HepG2 (cell line): Measurements from ENCODE around the gene RBFOX1. TPM values are rescaled to one million over a fixed set of nuclear protein-coding genes. Genes with fewer than 3 reads are reported as not detected.
A peak's percentile ranks its signal among the peaks of the same experiment; 100 is the strongest.

ENCODE experiments used
- ATAC-seq: fragments of 200-7000 bp; cut with Tn5 transposase; 3 replicates; pipeline ENCODE4 v1.9.1; 2020; ENCODE audit warnings: mild to moderate bottlenecking, moderate library complexity
- BruUV-seq: library from RNA; stranded (reverse); fragments of 400-500 nt; replicated peaks from 2 replicates; lab custom pipeline; 2021; lab: Mats Ljungman, UMichigan
- CTCF ChIA-PET: fragments of 300-600 bp; formaldehyde crosslinking; extraction: SDS; loops from one replicate; lab custom pipeline; 2021; ENCODE audit warnings: low total read pairs, inconsistent platforms, low intra/inter-chr PET ratio; lab: Yijun Ruan, JAX
- POLR2A ChIA-PET: fragments of 350-600 bp; sonication (Branson Sonifier 250); formaldehyde crosslinking; loops from one replicate; lab custom pipeline; 2020; ENCODE audit warnings: antibody characterized with exemption, inconsistent platforms; lab: Yijun Ruan, JAX
- DNase-seq: peaks from one replicate; pipeline ENCODE4 v3.0.0-alpha.2; 2015; ENCODE audit warnings: low spot score
- FAIRE-seq: peaks from 3 replicates; lab custom pipeline; 2011; peaks lifted over from hg19 to GRCh38; lab: Jason Lieb, UNC
- H2AFZ ChIP-seq: one replicate; pipeline ENCODE4 v1.6.1; 2011; ENCODE audit warnings: low read length, inconsistent platforms
- H3K27ac ChIP-seq: fragments of 300-600 bp; 3 replicates; pipeline ENCODE4 v1.8.0; 2011; ENCODE audit warnings: mixed run types, mild to moderate bottlenecking, mixed read lengths, low read length, inconsistent platforms; ENCODE audit not compliant: insufficient read depth; ENCODE audit errors: extremely low read length
- H3K27me3 ChIP-seq, 2 experiments: fragments of 200-600 bp in 1 of 2; 2 replicates in 1 of 2; 3 replicates in 1 of 2; pipeline versions ENCODE4 v1.6.0 to v1.8.0; 2011; ENCODE audit warnings: low read length in 2 of 2, mild to moderate bottlenecking in 2 of 2, moderate library complexity in 2 of 2, inconsistent platforms in 1 of 2; ENCODE audit not compliant: insufficient read depth in 2 of 2, control insufficient read depth in 1 of 2
- H3K36me3 ChIP-seq, 2 experiments: fragments of 200-600 bp in 1 of 2; replicated peaks in 1 of 2; 2 replicates in 1 of 2; 3 replicates in 1 of 2; pipeline versions ENCODE4 v1.5.1 to v1.8.0; 2011; ENCODE audit warnings: low read length in 2 of 2, inconsistent platforms in 1 of 2; ENCODE audit not compliant: insufficient read depth in 2 of 2, control insufficient read depth in 1 of 2
- H3K4me1 ChIP-seq: 2 replicates; pipeline ENCODE4 v1.5.1; 2012; ENCODE audit warnings: low read length, inconsistent platforms; ENCODE audit not compliant: insufficient read depth
- H3K4me2 ChIP-seq: 2 replicates; pipeline ENCODE4 v1.6.0; 2011; ENCODE audit warnings: low read depth, low read length, inconsistent platforms
- H3K4me3 ChIP-seq, 3 experiments: fragments of 200-600 bp in 1 of 3; sonication (generic), shearing (Covaris generic) in 1 of 3; replicated peaks in 1 of 3; 2 replicates each; pipeline ENCODE4 v1.5.1; 2011 to 2016; ENCODE audit warnings: low read length in 3 of 3, inconsistent platforms in 2 of 3, low read depth in 2 of 3, mild to moderate bottlenecking in 2 of 3, control low read depth in 1 of 3, mixed read lengths in 1 of 3; ENCODE audit not compliant: insufficient read depth in 1 of 3
- H3K79me2 ChIP-seq: one replicate; pipeline ENCODE4 v1.6.1; 2011; ENCODE audit warnings: low read length, inconsistent platforms; ENCODE audit not compliant: insufficient read depth
- H3K9ac ChIP-seq: 2 replicates; pipeline ENCODE4 v1.6.0; 2011; ENCODE audit warnings: mild to moderate bottlenecking, low read depth, low read length, inconsistent platforms; ENCODE audit not compliant: insufficient read depth
- H3K9me3 ChIP-seq: 2 replicates; pipeline ENCODE4 v1.5.1; 2012; ENCODE audit warnings: mild to moderate bottlenecking, low read length
- H4K20me1 ChIP-seq: 2 replicates; pipeline ENCODE4 v1.6.0; 2011; ENCODE audit warnings: inconsistent platforms, mild to moderate bottlenecking, low read length, moderate library complexity; ENCODE audit not compliant: insufficient read depth
- AGO2 ChIP-seq: fragments of 200-400 bp; formaldehyde crosslinking; optimal IDR thresholded peaks from 2 replicates; pipeline ENCODE3; 2017; ENCODE audit warnings: mild to moderate bottlenecking, low read depth, low read length, moderate library complexity
- ARNT2 ChIP-seq: sonication (generic); formaldehyde crosslinking; IDR thresholded peaks from 2 replicates; pipeline ENCODE4 v1.8.0; 2022; ENCODE audit warnings: mild to moderate bottlenecking, low read depth, missing genetic modification reagents, moderate library complexity
- CREB1 ChIP-seq, 2 experiments: fragments of 450-650 bp in 1 of 2; IDR thresholded peaks; 2 replicates each; pipeline ENCODE4 v1.6.1; 2016 to 2017; ENCODE audit warnings: control low read depth in 1 of 2, mild to moderate bottlenecking in 1 of 2, missing compliant biosample characterization in 1 of 2, missing genetic modification characterization in 1 of 2
- KLF11 ChIP-seq: IDR thresholded peaks from 2 replicates; pipeline ENCODE4 v1.6.1; 2016; ENCODE audit warnings: missing compliant biosample characterization
- RAD51 ChIP-seq: fragments of 450-650 bp; IDR thresholded peaks from 2 replicates; pipeline ENCODE4 v1.6.1; 2016; ENCODE audit warnings: borderline replicate concordance
- SKI ChIP-seq: fragments of 450-650 bp; IDR thresholded peaks from one replicate; pipeline ENCODE4 v1.6.1; 2018; ENCODE audit warnings: mild to moderate bottlenecking; ENCODE audit not compliant: partially characterized antibody
- SNAPC2 ChIP-seq: sonication (generic); formaldehyde crosslinking; IDR thresholded peaks from 2 replicates; pipeline ENCODE4 v1.8.1; 2022; ENCODE audit warnings: mild to moderate bottlenecking, missing genetic modification reagents
- SOX6 ChIP-seq, 2 experiments: fragments of 450-650 bp in 1 of 2; sonication (generic) in 1 of 2; formaldehyde crosslinking in 1 of 2; IDR thresholded peaks; 2 replicates each; pipeline versions ENCODE4 v1.4.0 to v1.6.1; 2017 to 2020; ENCODE audit warnings: antibody characterized with exemption in 1 of 2, mild to moderate bottlenecking in 1 of 2, missing genetic modification reagents in 1 of 2
- TCF7 ChIP-seq: sonication (generic); IDR thresholded peaks from 2 replicates; pipeline ENCODE4 v1.6.1; 2016; ENCODE audit warnings: antibody characterized with exemption, low read depth
- TMF1 ChIP-seq: sonication (generic); formaldehyde crosslinking; IDR thresholded peaks from 2 replicates; pipeline ENCODE4 v1.8.1; 2022; ENCODE audit warnings: low read depth, missing genetic modification reagents
- ZNF234 ChIP-seq: sonication (generic); formaldehyde crosslinking; conservative IDR thresholded peaks from 2 replicates; pipeline ENCODE4 v1.5.1; 2020; ENCODE audit warnings: mild to moderate bottlenecking, missing genetic modification reagents
- ZNF329 ChIP-seq: sonication (generic); formaldehyde crosslinking; IDR thresholded peaks from 2 replicates; pipeline ENCODE4 v1.9.0; 2021; ENCODE audit warnings: low read depth, mild to moderate bottlenecking, missing genetic modification reagents
- ZNF382 ChIP-seq: sonication (generic); formaldehyde crosslinking; IDR thresholded peaks from 2 replicates; pipeline ENCODE4 v1.5.0; 2020; ENCODE audit warnings: missing genetic modification reagents, mild to moderate bottlenecking, borderline replicate concordance
- ZNF44 ChIP-seq: sonication (generic); formaldehyde crosslinking; IDR thresholded peaks from 2 replicates; pipeline ENCODE4 v1.5.1; 2020; ENCODE audit warnings: mild to moderate bottlenecking, missing genetic modification reagents
- ZNF747 ChIP-seq: sonication (generic); formaldehyde crosslinking; IDR thresholded peaks from 2 replicates; pipeline ENCODE4 v1.8.1; 2023; ENCODE audit warnings: missing genetic modification reagents, mild to moderate bottlenecking, borderline replicate concordance
- ZNF839 ChIP-seq: sonication (generic); formaldehyde crosslinking; IDR thresholded peaks from 2 replicates; pipeline ENCODE4 v1.4.0; 2020; ENCODE audit warnings: missing genetic modification reagents, mild to moderate bottlenecking, borderline replicate concordance
- WGBS: methylation state at CpG from one replicate; pipeline ENCODE4 v1.1.6; 2017; ENCODE audit warnings: low lambda C conversion rate; 5-methylcytosine and 5-hydroxymethylcytosine counted together
- in situ Hi-C: cut with HindIII; loops from 2 replicates; pipeline ENCODE4 v1.10.0; 2017; ENCODE audit warnings: low pct_unique_long_range_greater_than_20kb; ENCODE audit not compliant: extremely low pct_ligation_motif_present
- intact Hi-C: fragments of 100-400 bp; cut with micrococcal nuclease; formaldehyde crosslinking; loops from one replicate; pipeline ENCODE4 v1.10.0; 2022; ENCODE audit not compliant: unreplicated experiment
- polyA plus RNA-seq, 8 experiments: library from polyadenylated mRNA; depleted of rRNA in 3 of 8; stranded (reverse) in 7 of 8; unstranded in 1 of 8; fragments of >200 nt; fragmentation: Illumina TruSeq in 4 of 8; extraction: Trizol in 4 of 8; gene quantifications; 2 replicates each; pipeline versions ENCODE4 v1.2.1 to v1.2.3, GENCODE V29; 2011 to 2016; ENCODE audit warnings: low read depth in 4 of 8, missing spikeins in 1 of 8, mixed read lengths in 1 of 8; ENCODE audit not compliant: insufficient read depth in 1 of 8
- total RNA-seq, 5 experiments: library from RNA; depleted of rRNA; stranded (reverse); fragments of >200 nt; fragmentation: Illumina TruSeq; extraction: Trizol; gene quantifications; 2 replicates each; pipeline ENCODE4 v1.2.3, GENCODE V29; 2016; ENCODE audit warnings: low read depth in 1 of 5
- TF ChIP-seq, protein P1 (sequence below): sonication (generic); formaldehyde crosslinking; IDR thresholded peaks from 2 replicates; pipeline ENCODE4 v1.4.0; 2020; ENCODE audit warnings: missing genetic modification reagents

RBFOX1 gene
- total and polyA plus RNA-seq, 2 of the 13 experiments (the other 11 are each of a cell fraction or from before 2014, with no cell fraction given): not detected

DNA sequence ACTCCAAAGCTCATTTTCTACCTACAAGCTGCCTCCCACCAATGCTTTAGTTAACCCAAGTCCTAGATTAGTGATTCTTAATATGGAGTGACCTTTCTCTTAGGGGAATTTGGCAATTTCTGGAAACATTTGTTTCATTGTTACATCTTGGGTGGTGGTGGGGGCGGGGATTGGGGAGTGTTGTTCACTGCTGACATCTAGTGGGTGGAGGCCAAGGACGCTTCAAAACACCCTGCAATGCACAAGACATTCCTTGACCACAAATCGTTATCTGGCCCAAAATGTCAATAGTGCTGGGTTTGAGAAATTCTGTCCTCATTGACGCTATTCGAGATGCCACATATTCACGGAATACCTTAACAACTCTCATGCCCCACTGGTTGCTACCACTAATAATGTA, 282.9 kb downstream of the RBFOX1 start (continued):
- TF ChIP-seq, protein P1, sequence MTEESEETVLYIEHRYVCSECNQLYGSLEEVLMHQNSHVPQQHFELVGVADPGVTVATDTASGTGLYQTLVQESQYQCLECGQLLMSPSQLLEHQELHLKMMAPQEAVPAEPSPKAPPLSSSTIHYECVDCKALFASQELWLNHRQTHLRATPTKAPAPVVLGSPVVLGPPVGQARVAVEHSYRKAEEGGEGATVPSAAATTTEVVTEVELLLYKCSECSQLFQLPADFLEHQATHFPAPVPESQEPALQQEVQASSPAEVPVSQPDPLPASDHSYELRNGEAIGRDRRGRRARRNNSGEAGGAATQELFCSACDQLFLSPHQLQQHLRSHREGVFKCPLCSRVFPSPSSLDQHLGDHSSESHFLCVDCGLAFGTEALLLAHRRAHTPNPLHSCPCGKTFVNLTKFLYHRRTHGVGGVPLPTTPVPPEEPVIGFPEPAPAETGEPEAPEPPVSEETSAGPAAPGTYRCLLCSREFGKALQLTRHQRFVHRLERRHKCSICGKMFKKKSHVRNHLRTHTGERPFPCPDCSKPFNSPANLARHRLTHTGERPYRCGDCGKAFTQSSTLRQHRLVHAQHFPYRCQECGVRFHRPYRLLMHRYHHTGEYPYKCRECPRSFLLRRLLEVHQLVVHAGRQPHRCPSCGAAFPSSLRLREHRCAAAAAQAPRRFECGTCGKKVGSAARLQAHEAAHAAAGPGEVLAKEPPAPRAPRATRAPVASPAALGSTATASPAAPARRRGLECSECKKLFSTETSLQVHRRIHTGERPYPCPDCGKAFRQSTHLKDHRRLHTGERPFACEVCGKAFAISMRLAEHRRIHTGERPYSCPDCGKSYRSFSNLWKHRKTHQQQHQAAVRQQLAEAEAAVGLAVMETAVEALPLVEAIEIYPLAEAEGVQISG: peak; percentile 50; the same call in 1 of the 2 replicates
- TF ChIP-seq AGO2 (no peak), SNAPC2 (CRISPR knock-in tag) (no peak)

DNA sequence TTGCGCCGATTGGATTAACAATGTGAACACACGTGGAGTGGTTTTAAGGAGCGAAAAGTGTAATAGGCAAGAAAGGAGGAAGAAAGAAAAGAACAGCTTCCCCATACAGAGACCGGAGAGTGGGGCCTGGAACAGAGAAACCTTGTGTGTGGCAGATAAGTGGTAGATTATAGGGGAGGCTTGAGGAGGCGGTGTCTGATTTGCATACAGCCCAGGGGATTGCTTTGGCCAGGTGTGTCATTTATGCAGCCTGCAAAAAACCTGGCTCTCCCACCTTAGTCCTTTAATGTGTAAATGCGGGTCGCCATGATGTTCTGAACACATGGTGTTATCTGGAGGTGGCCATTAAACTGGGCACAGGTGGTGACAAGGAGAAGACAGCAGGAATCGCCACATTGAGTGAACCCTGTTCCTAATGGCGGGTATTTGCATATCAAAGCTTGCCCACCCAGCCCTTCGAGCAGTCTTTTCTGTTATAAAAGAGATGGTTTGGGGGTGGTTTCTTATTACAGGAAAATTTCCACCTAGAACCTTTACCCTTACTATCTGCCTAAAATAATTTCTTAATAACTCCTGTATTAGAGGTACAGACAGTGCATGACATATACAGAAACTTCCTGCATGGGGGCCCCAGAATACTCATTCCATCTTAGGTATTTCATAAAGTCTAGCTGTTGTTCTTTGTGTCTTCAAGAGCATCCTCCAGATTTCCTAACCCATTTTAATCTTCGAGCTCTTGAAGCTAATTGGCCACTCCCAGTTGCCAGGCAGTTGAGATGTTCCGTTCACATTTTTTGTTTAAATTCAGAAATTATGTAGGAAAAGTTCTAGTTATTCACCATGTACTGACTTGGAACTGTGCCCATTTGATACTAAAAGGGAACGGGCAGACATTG, 292.5 kb downstream of the RBFOX1 start:
- no TSS peak for BruUV-seq
- Histone ChIP-seq H3K9ac (no peak overlapping the region), H3K9me3 (0 out of 2 replicates have a peak, but pooled peaks cover 7% of the 10 kb centered on the region), H2AFZ (no peak overlapping the region), H3K4me1 (no peaks in the 10 kb centered on the region), H4K20me1 (no peaks in the 10 kb centered on the region), H3K4me2 (no peak overlapping the region), H3K36me3 (no peaks in the 10 kb centered on the region), H3K27ac (no peak overlapping the region), H3K27me3 (peaks cover 0 to 10% of the 10 kb centered on the region in 2 experiments; a peak in 1 of 5 replicates), H3K79me2 (no peaks in the 10 kb centered on the region), H3K4me3 (no peak overlapping the region)
- WGBS: 12% methylated on average over 14 of the region's 14 CpGs
- TF ChIP-seq TMF1 (CRISPR knock-in tag) (no peak), RAD51 (no peak), SKI (no peak), ZNF234 (CRISPR knock-in tag) (no peak), ZNF329 (no peak), KLF11 (no peak), ZNF747 (CRISPR knock-in tag) (no peak), TCF7 (no peak), ZNF382 (CRISPR knock-in tag) (no peak), ZNF839 (CRISPR knock-in tag) (no peak), ARNT2 (no peak), ZNF44 (CRISPR knock-in tag) (no peak), SOX6 (IDR thresholded peaks at IDR 0.05) (no peak), SOX6 (CRISPR knock-in tag; IDR thresholded peaks at IDR 0.05) (no peak), CREB1 (IDR thresholded peaks at IDR 0.05) (no peak), CREB1 (CRISPR knock-in tag; IDR thresholded peaks at IDR 0.05) (no peak)
- ATAC-seq: no peak
- intact Hi-C loops: no loop called here
- CTCF ChIA-PET: no interaction called here
- POLR2A ChIA-PET: no interaction called here
- DNase-seq: no peak
- in situ Hi-C loops: loop anchor here (10.0 kb wide), 1 partner anchor 60 kb away; no protein-coding TSS in a partner anchor
- FAIRE-seq: no peak
